Measurements from ENCODE around the gene INO80D. TPM values are rescaled to one million over a fixed set of nuclear protein-coding genes. Genes with fewer than 3 reads are reported as not detected.
A peak's percentile ranks its signal among the peaks of the same experiment; 100 is the strongest.

Gene INO80D
- total and polyA plus RNA-seq, 2 of the 8 experiments (the other 6 are each of a cell fraction or from before 2014, with no cell fraction given) = 6.2 to 37.4 TPM

GRCh38 chr2:206083602-206084438 is 2.2 kb downstream of the INO80D start:
- Histone ChIP-seq H3K23me2 (ENCODE audit: low read depth, low read length) (peaks cover 8% of the 10 kb centered on the region), H3K14ac (ENCODE audit: insufficient read length) (no peak overlapping the region), H3K4me1 (replicated peaks in 1 of 4; ENCODE audit: control insufficient read depth in 3 of 4, insufficient read depth in 4 of 4, low read length in 3 of 4) (peaks cover 4 to 21% (median 16%) of the 10 kb centered on the region in 4 experiments; a peak in 6 of 7 replicates), H2BK120ac (replicated peaks; ENCODE audit: low read depth, low read length) (no peak overlapping the region), H3K56ac (replicated peaks; ENCODE audit: insufficient read length, low read depth, low read length) (no peak overlapping the region), H2AK5ac (ENCODE audit: low read depth, low read length) (peak overlapping the region; percentile 94), H2AFZ (ENCODE audit: low read length) (no peak overlapping the region), H4K91ac (replicated peaks; ENCODE audit: insufficient read length, low read length) (peak overlapping the region; percentile 71), H3K23ac (ENCODE audit: insufficient read length) (no peak overlapping the region), H2BK5ac (ENCODE audit: low read depth, low read length) (peak overlapping the region; percentile 99), H3K27ac (ENCODE audit: low read depth, low read length) (peak overlapping the region; percentile 87; the same call in 1 of the 2 replicates), H2BK15ac (ENCODE audit: low read length) (peak overlapping the region; percentile 83), H2BK20ac (ENCODE audit: low read length) (peak overlapping the region; percentile 89; the same call in 1 of the 2 replicates), H3K79me1 (ENCODE audit: low read depth, low read length) (no peaks in the 10 kb centered on the region; the same call in 1 of the 2 replicates), H3K18ac (ENCODE audit: extremely low read depth, low read length) (peak overlapping the region; percentile 98), H3K9ac (replicated peaks in 1 of 4; ENCODE audit: extremely low read depth in 1 of 4, low read depth in 3 of 4, low read length in 3 of 4) (peak overlapping the region; percentile 64 to 77 (median 72)), H3K4me3 (ENCODE audit: extremely low read depth in 1 of 4, insufficient read depth in 2 of 4, low read depth in 3 of 4, low read length in 4 of 4) (peak overlapping the region; percentile 64 to 99 (median 94)), H4K8ac (ENCODE audit: extremely low read depth, insufficient read depth, low read length) (no peak overlapping the region), H3K4me2 (ENCODE audit: insufficient read depth in 1 of 2, low read depth in 2 of 2, low read length in 2 of 2) (peak overlapping the region; percentile 75 to 90), H4K5ac (ENCODE audit: insufficient read length, low read depth, low read length) (peak overlapping the region; percentile 87), H3K27me3 (replicated peaks in 1 of 4; ENCODE audit: control insufficient read depth in 3 of 4, extremely low read depth in 1 of 4, insufficient read depth in 3 of 4, low read length in 3 of 4) (no peaks in the 10 kb centered on the region), H4K20me1 (replicated peaks in 1 of 2; ENCODE audit: control insufficient read depth in 1 of 2, insufficient read depth in 2 of 2, low read length in 2 of 2) (no peaks in the 10 kb centered on the region), H3K36me3 (ENCODE audit: control insufficient read depth in 2 of 4, insufficient read depth in 4 of 4, low read length in 3 of 4) (peaks cover 0 to 7% (median 0%) of the 10 kb centered on the region in 4 experiments; a peak in 1 of 8 replicates), H3K79me2 (ENCODE audit: control insufficient read depth in 1 of 2, insufficient read depth in 2 of 2, low read length in 2 of 2) (peaks cover 0 to 67% of the 10 kb centered on the region in 2 experiments; a peak in 3 of 4 replicates), H2BK12ac (ENCODE audit: low read depth, low read length) (peak overlapping the region; percentile 89), H3K9me3 (ENCODE audit: insufficient read depth in 2 of 2, low read depth in 1 of 2, low read length in 1 of 2) (no peaks in the 10 kb centered on the region; a peak in 1 of 4 replicates), H3K4ac (replicated peaks; ENCODE audit: insufficient read length, low read depth, low read length) (no peak overlapping the region)
- DNase-seq (ENCODE audit: low read depth in 1 of 2, low spot score in 2 of 2) = peak; percentile 75 to 76
- 2% methylated on average over 13 of the region's 14 CpGs; no CpG with 5 or more reads in 1 of the 2 experiments for WGBS, 2 experiments (ENCODE audit: extremely low coverage in 1 of 2, insufficient coverage in 1 of 2, insufficient read length in 1 of 2, insufficient replicate concordance in 2 of 2, low coverage in 1 of 2, low lambda C conversion rate in 2 of 2, missing lambda C conversion rate in 1 of 2)
- peak; percentile 98 for FAIRE-seq
- ChIA-PET POLR2A (ENCODE audit: partially characterized antibody) (interaction anchor here (0.6 to 3.5 kb wide), 18 partner anchors 9 to 453 kb away, joined by 3 to 34 read pairs (median 4); partner anchors contain the start of genes EEF1B2 and NDUFS1), CTCF (ENCODE audit: partially characterized antibody) (interaction anchor here (0.6 to 2.2 kb wide), 6 partner anchors 12 to 1259 kb away, joined by 3 to 6 read pairs (median 3); no protein-coding TSS in a partner anchor)
- TF ChIP-seq ATF3 (IDR thresholded peaks at IDR 0.05; ENCODE audit: insufficient read depth, low read depth, low read length) (no peak), BACH1 (IDR thresholded peaks at IDR 0.05; ENCODE audit: low read length) (no peak), POLR2AphosphoS5 (IDR thresholded peaks at IDR 0.05; ENCODE audit: low read depth, low read length) (peak; percentile 74), SP1 (IDR thresholded peaks at IDR 0.05; ENCODE audit: low read depth, low read length) (peak; percentile 87), ZNF274 (IDR thresholded peaks at IDR 0.05; ENCODE audit: borderline replicate concordance, extremely low read depth, low read length) (no peak), CHD1 (IDR thresholded peaks at IDR 0.05; ENCODE audit: low read depth, low read length) (peak; percentile 30; the same call in 1 of the 2 replicates), TAF1 (IDR thresholded peaks at IDR 0.05; ENCODE audit: low read depth, low read length) (peak; percentile 71), MAX (IDR thresholded peaks at IDR 0.05) (no peak), RAD21 (IDR thresholded peaks at IDR 0.05 in 1 of 2, conservative IDR thresholded peaks at IDR 0.05 in 1 of 2; ENCODE audit: low read depth in 2 of 2, low read length in 2 of 2) (no peak), SRF (IDR thresholded peaks at IDR 0.05; ENCODE audit: low read depth, low read length) (no peak)

All from H1 (cell line).